Kidney tubule cell (primary cell): ENCODE data around the gene CNKSR3.
"Not testable (repeated sequence)": the region's sequence is repeated elsewhere in the genome, so short reads cannot be mapped to it uniquely, and the experiment has no call there.

Experiments used
- DNase-seq: peaks from one replicate; pipeline ENCODE4 v3.0.0-alpha.2; 2018; ENCODE audit warnings: low spot score

Gene CNKSR3

DNA sequence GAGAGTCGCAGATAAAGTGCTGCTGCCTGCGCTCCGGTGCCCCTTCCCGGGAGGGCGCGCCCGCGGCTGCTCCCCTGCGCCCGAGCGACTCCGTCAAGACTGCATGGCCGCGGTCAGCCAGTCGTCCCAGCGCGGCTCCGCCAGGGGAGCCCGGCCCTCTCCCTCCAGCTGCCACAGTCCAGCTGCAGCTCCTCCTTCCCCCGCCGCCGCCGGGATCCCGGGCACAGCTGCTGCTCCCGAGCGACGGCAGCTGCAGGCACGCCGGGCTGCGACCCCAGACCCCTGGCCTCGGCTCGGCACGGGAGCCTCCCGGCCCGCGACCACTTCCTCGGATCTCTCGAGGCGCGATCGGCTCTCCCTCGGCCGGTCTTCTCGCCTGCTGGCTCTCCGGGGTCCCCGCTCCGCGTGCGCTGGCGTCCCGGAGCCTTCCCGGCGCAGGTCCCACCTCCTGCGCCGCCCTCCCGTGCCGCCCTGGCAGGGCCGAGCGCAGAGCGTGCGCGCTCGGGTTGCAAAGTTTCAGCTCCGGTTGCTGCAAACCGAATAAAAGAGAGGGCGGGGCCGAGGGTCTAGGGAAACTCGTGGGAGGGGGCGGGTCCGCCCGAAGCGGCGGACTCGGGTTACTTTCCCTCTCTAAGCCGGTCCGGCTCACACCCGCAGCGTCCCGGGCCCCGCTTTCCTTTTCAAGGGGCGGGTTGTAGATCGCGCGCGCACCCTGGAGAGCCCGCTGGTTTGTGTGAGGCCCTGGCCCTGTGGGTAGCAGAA lies at the start of gene CNKSR3:
Gene CNKSR3, minus strand, starts transcription at position 542 of the 762 bp plus-strand sequence. CDS start 571 bp downstream, outside the sequence.
- DNase-seq = peak; percentile 89

DNA sequence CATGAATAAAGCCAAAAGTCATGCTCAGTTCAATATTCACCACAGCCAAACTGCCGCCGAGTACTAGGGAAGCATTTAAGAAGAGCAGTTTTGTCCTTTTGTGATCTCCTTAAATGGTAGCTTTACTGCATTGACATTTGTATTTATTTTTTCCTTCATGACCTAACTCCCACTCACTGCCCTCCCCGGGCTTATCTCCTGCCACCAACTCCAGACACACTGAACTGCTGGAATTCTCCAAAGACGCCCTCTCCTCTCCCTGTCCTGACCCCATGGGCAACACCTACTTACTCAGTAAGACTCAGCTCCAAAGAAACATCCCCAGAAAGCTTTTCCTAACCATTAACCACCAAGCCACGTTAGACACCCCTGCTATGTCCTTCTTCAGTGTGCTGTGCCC lies 48.5 kb upstream of the CNKSR3 start:
- DNase-seq = no peak

DNA sequence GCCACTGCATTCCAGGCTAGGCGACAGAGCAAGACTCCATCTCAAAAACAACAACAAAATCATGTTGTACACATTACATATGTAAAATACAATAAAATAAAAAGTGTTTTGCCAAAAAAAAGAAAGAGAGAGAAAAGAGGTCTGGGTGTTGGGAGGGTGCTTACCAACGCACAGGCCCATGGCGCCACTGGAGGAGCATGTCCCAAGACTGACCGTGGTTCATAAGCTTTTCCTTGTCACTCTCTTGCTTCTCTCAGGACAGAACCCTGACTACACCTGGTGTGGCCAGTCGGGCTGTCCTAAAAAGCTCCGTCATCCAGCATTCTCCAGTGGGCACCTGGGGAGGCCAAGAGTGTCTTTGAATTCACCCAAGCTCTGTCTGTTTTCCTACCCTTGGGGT lies 48.0 kb upstream of the CNKSR3 start:
- DNase-seq = no peak

DNA sequence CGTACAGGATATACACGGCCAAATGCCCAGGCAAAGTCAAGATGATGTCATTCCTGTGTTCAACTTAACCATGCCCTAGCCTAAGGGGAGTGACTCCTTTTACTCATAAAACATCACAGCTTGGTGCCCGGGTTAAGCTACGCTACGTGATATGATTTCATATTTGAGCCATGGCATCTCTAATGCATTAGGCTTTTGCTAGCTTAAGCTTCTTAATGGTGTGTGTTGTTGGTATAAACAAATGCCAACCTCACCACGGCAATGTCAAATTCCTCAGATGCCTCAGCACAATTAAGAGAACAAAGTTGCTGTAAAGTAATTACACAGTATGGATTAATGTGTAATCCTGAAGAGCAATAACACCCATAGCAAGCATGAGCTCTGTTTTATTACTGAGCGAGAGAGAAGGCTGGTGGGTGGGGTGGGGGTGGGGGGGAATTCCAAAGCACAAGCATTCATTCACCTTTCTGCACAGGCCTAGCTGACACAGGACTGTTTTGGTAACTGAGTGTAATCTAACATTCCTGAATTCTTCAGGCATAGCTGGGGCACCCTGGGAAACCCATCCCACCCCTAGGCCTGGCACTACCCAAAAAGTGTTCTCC lies 44.7 kb upstream of the CNKSR3 start:
- peak; percentile 87 for DNase-seq

DNA sequence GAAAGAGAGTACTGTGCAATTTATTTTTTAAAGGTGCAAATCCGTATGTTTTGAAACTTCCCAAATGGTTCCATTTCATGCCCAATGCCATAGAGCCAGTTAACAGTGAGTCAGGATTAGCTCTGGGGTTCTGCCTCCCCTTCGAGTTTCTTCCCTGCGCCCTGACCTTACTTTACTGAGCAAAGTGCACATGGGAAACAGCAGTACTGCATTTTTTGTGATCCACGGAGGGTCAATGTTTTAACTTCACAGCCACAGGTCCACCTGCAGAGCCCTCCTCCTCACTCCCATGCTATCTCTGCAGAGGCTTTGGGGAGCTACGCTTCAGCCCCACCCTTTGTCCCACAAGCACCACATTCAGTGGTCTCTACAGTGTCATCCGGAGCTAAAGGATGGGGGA lies 44.0 kb upstream of the CNKSR3 start:
- no peak for DNase-seq

DNA sequence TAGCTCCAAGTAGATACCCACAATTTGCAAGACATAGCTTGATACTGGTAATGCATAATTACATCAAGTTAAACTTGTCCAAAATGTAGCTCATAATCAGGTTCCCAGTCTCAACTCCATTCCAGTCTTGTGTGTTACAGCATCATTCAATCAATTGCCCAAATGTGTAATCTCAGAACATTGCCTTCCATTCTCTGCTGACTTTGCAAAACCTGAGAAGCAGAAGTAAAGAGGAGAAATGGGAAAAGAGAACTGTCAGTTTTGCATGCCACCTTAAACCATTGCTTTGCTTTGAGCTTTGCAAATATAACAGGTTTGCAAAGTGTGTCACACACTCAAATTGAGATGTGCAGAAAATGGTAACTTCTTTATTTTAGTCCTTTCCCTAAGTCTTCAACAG lies 40.3 kb upstream of the CNKSR3 start:
- DNase-seq = no peak

DNA sequence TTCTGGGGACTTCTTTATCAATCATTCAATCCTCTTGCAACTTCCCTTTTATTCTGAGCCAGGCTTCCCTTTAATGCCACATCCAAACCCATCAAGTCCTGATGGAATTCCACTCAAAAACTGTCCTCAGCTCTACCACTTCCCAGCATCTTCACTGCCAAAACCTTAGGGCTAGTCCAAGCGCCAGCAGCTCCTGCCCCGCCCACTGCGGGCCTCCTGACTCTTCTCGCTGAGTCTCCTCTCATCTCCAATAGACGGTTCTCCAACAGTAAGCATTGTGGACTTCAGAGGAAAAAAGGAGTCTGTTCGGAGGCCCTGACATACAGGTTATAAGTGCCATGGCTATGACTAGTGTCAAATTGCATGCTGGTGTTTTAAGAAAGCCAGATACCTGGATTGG lies 38.7 kb upstream of the CNKSR3 start:
- DNase-seq = no peak

DNA sequence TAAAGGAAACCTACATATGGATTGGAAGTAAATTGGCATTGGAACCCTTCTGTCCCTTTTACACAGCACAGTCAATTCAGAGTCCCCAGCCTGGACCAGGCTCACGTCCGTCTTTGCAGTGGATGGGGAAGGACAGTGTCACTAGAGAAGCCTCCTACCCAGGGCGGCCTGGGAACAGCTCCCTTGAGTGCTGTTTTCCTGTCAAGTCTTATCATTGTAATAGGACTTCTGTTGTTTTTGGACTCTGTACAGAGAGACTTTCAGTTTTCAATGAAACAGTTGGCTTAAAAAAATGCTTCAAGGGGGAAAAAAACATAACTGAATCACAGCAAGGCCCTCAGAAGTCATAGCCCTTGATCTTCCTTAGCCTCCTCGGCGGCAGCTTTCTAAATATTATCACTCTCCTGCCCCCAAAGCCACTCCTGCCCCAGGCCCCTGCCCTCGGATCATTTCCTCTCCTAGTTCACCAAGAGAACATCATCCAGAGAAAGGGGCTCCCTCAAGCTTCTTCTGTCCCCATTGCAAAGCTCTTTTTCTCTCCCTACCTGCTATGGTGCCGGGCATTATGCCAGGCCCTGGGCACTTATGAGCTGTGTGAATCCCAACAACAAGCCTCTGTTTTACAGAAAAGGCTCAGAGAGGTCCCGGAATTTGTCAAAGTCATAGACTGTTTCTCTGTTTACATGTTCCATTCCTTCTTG lies 37.8 kb upstream of the CNKSR3 start:
- DNase-seq = no peak

DNA sequence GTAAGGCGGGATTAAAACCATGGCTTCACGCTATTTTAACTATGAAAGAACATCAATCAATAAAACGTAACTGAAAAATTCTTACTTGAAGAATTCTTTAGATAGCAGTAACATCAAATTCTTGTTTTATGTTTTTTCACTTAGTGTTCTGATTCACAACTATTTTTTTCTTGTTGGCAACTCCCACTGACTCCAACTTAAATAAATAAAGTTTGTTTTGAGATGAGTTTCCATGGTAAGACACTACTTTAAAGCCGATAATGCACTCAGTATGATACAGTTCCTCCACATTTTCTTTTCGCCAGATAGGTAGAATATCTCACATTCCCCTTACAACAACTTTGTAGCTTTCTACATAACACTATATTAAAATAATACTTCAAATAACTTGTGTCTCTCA lies 33.1 kb upstream of the CNKSR3 start:
- DNase-seq = no peak

DNA sequence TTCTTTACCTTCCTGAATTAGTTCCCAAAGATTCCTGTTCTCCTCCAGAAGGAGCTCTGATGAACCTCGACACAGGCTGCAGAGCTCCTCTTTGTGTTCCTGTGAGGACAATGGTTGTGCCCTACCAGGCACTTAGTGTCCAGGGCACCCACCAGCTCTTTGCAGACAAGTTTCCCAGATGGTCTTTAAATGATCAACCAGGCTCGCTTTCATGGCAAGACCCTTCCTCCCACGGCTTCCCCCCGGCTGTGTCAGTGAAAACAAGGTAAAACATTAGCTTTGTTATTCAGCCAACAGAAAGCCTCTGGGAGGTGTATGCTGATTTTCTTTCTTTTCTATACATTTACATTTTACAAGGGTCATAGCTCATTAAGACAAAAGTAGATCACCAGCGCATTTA lies 32.3 kb upstream of the CNKSR3 start:
- no peak for DNase-seq

DNA sequence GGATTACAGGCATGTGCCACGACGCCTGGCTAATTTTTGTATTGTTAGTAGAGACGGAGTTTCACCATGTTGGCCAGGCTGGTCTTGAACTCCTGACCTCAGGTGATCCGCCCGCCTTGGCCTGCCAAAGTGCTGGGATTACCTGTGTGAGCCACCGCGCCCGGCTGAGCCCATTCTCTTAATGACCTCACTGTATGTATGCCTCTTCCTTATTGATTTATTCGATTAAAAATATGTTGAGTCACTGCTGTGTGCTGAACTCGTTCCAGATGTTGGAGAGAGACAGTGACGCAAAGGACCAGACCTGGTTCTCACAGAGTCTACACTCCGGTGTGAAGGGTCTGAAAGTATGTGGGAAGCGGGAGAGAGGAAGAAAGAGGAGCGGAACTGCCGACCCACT lies 31.4 kb upstream of the CNKSR3 start:
- DNase-seq = not testable (repeated sequence)

DNA sequence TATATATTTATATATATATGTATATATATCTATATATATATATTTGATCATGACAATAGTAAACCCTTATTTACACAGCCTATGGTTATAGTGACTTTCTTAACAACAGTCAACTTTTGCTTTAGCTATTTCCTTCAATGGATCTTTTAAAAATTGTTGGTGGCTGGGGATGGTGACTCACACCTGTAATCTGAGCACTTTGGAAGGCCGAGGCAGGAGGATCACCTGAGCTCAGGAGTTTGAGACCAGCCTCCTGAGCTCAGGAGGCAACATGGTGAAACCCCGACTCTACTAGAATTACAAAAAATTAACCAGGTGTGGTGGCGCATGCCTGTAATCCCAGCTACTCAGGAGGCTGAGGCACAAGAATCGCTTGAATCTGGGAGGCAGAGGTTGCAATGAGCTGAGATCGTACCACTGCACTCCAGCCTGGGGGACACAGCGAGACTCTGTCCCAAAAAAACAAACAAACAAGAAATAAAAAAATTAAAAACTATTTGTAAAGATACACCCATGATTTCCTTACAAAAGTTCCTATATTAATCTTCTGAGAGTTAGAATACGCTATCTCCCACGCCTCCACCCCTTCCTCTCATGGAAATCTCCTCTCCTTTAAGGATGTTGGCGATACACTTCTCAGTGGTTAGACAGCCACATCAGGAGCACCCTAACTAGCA lies 29.2 kb upstream of the CNKSR3 start:
- DNase-seq = no peak

DNA sequence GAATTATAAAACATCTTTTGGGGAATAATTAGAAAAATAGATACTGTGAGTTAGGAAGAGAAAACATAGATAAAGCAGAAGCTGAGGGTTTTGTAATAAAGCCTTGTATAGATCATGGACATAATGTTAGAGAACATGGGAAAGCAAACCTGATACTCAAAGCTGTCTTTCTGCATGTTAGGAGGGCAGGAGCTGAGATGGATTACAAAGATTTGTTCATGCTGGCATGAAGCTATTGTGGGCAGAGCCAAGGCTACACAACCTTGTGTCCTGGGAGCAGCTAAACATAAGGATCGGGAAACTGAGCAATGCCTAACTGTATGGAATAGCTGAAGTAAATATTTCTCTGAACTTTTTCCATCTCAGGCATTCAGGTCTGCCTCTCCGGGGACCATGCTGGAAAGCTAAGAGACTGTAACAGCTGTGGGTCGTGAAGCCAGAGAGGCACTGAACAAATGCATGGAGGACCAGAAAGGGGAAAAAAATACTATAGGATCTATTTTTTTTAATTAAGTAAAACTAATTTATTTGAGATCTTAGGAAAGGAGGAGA lies 28.2 kb upstream of the CNKSR3 start:
- DNase-seq = no peak

DNA sequence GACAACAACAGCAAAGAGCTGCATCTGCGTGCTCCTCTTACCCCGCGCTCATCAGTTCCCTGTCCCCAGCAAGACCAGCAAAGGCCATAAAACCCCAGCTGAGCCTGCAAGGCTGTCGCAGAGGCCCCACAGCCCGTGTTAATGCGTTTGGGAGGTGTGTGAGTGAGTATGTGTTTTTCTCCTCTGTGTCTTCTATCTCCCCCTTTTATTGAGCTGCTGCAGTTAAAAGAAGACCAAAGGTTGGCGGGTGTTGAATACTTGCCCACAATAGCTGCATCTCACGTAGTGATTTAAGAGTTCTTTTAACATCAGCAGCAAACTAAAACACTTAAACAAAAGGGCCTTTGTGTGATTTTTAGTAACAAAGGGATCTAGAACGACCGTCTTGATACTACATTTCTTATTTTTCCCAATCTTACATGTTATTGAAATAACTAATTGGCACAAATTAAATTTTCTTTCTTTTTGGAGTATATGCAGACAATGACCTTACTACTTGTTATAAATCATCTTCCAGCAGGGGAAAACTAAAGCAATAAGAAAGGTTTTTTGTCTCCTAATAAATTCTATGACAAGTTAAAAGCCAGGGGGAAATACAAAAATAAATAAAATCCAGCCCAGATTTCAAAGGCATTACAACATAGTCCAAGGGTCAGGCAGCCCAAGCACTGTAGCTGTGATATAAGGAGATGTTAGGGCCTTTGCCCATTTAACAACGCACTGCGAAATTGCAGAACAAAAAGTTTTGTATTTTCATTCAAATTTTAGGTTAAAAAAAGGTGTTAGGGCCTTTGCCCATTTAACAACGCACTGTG lies 27.2 kb upstream of the CNKSR3 start:
- DNase-seq = no peak

DNA sequence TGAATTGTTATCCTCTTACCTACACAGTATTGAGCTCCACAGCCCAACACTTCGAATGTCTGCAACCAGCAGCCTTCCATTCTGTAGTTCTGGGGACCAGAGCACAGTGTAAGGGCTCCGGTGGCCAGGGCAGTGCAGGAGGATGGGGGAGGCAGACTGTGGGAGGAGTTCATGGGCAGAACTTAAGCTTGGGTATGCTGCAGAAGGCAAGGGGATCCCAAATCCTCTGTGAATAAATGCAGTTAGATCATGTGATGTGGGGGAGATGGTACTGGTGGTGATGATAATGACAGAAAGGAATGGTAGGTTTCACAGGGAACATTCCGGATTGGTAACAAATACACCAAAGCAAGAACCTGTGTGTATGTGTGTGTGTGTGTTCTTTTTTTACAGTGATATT lies 26.5 kb upstream of the CNKSR3 start:
- DNase-seq = no peak

DNA sequence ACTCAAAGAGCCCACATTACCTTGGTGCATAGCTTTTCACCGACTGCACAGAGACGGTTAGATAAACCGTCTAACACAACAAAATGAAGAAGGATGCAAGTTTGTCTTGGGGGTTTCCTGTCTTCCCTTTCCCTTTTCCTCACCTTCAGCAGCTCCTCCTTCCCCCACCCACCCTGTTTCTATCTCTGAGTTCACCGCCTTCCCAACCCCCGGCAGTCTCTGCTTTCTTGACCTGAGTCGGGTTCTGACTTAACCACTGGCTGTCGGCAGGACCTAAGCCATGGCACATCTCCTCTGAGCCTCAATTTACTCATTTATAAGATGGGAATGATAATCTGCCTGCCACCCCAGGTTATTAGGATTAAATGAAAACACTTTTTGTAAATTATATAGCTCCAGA lies 25.8 kb upstream of the CNKSR3 start:
- no peak for DNase-seq

DNA sequence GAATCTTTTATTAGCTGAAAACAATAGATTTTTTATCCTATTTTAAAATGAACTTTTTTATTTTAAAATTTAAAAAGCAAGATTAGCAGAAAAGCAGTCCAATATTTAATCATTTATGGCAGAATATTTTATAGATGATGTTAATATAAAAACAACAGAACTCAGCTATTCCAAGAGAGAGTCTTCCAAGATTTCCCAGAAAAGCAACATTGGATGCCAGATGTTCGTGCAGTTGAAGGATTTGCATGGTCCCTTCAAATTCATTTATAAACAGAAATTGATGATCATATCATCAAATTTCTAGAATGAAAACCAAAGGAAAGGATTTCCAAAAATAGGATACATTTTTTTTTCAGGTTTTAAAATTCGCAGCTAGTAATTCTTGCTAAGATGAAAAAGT lies 25.4 kb upstream of the CNKSR3 start:
- DNase-seq = no peak

DNA sequence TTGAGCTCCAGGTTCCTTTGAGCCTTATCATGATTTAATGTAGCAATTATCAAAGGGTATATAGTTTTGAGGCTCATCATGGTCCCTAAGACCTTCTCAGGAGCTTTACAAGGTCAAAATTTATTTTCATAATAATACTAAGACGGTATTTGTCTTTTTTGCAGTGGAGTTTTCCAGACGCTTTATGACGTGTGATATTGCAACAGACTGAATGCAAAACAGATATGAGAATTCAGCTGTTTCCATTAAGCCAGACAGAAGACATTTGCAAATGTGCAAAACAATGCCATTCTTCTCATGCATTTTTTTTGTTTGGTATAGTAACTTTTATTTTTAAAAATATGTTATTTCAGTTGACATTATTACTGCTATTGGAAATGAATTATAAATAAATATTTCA lies 24.7 kb upstream of the CNKSR3 start:
- DNase-seq = no peak

DNA sequence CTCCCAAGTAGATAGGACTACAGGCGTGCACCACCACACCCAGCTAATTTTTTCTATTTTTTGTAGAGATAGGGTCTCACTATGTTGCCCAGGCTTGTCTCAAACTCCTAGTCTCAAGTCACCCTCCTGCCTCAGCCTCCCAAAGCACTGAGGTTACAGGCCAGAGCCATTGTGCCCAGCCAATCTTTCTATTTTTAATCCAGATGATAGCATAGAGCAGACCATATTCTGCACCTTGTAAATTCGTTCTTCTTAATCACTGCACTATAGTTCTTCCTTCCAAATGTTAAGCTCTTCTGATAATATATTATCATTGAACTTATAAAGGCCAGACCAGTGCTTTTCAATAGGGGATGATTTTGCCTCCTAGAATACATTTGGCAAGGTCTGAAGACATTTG lies 24.0 kb upstream of the CNKSR3 start:
- DNase-seq = no peak

DNA sequence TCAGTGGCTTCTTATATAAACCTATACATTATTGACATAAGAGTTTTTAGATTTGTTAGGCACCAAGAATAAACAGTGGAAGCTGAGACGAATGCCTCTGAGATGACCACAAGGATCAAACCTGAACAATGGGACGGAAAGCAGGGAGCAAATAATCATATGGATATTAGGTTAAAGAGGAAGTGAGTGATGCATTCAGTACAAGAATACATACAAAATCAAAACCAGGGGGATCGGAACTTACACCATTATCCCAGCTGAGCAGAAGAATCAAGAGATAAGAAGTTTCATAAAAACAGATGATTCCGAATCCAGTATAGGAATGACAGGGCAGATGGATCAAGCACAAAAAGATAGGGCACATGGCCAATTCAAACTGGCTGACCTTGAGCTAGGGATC lies 21.9 kb upstream of the CNKSR3 start:
- DNase-seq = no peak

DNA sequence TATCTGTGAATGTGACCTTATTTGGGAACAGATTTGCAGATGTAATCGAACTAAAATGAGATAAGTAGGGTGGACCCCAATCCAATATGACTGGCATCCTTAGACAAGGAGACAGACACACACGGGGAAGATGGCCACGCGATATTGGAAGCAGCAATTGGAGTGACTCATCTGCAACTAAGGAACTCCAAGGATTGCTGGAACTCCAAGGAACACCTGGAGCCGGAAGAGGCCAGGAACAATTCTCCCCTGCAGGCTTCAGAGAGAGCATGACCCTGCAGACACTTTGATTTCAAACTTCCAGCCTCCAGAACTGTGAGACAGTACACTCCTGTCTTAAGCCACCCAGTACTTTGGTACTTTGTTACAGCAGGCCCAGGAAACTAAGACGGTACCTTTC lies 19.5 kb upstream of the CNKSR3 start:
- DNase-seq = no peak
